Measurements from ENCODE around the gene ACSS1.
A peak's percentile ranks its signal among the peaks of the same experiment; 100 is the strongest.

ACSS1 gene

GRCh38 chr20:25058051-25058846, at the start of gene ACSS1:
ACSS1 (minus strand) TSS chr20:25058139; CDS start chr20:25058102, 37 bp downstream.
- TF ChIP-seq GATA1 (IDR thresholded peaks at IDR 0.05; ENCODE audit: low read depth, low read length): no peak
- peak; percentile 41 for TF ChIP-seq POLR2A (IDR thresholded peaks at IDR 0.05; ENCODE audit: low read length)
- peak; percentile 76 to 84 for DNase-seq

GRCh38 chr20:25103526-25103925, 45.6 kb upstream of the ACSS1 start:
- no peak for DNase-seq
- TF ChIP-seq GATA1 (IDR thresholded peaks at IDR 0.05; ENCODE audit: low read depth, low read length): no peak
- TF ChIP-seq POLR2A (IDR thresholded peaks at IDR 0.05; ENCODE audit: low read length): no peak

GRCh38 chr20:25100914-25101313, 43.0 kb upstream of the ACSS1 start:
- no peak for TF ChIP-seq POLR2A (IDR thresholded peaks at IDR 0.05; ENCODE audit: low read length)
- TF ChIP-seq GATA1 (IDR thresholded peaks at IDR 0.05; ENCODE audit: low read depth, low read length): no peak
- DNase-seq: no peak

GRCh38 chr20:25099601-25100140, 41.7 kb upstream of the ACSS1 start:
- DNase-seq: no peak

GRCh38 chr20:25097498-25097897, 39.6 kb upstream of the ACSS1 start:
- no peak for DNase-seq
- TF ChIP-seq GATA1 (IDR thresholded peaks at IDR 0.05; ENCODE audit: low read depth, low read length) (no peak), POLR2A (IDR thresholded peaks at IDR 0.05; ENCODE audit: low read length) (no peak)

More at GRCh38 chr20:25099601-25100140, 41.7 kb upstream of the ACSS1 start:
- TF ChIP-seq POLR2A (IDR thresholded peaks at IDR 0.05; ENCODE audit: low read length): no peak
- no peak for TF ChIP-seq GATA1 (IDR thresholded peaks at IDR 0.05; ENCODE audit: low read depth, low read length)

- TF ChIP-seq POLR2A (IDR thresholded peaks at IDR 0.05; ENCODE audit: low read length) (no peak), GATA1 (IDR thresholded peaks at IDR 0.05; ENCODE audit: low read depth, low read length) (no peak)
- no peak for DNase-seq
These were observed 32.8 kb upstream of the ACSS1 start for GRCh38 chr20:25090492-25091429.

GRCh38 chr20:25089662-25090061, 31.7 kb upstream of the ACSS1 start:
- TF ChIP-seq GATA1 (IDR thresholded peaks at IDR 0.05; ENCODE audit: low read depth, low read length): no peak
- no peak for TF ChIP-seq POLR2A (IDR thresholded peaks at IDR 0.05; ENCODE audit: low read length)
- no peak for DNase-seq

- no peak for TF ChIP-seq GATA1 (IDR thresholded peaks at IDR 0.05; ENCODE audit: low read depth, low read length)
- TF ChIP-seq POLR2A (IDR thresholded peaks at IDR 0.05; ENCODE audit: low read length): no peak
These were observed 31.2 kb upstream of the ACSS1 start for GRCh38 chr20:25089096-25089495.

GRCh38 chr20:25088267-25088666, 30.3 kb upstream of the ACSS1 start:
- TF ChIP-seq POLR2A (IDR thresholded peaks at IDR 0.05; ENCODE audit: low read length): no peak
- no peak for TF ChIP-seq GATA1 (IDR thresholded peaks at IDR 0.05; ENCODE audit: low read depth, low read length)
- DNase-seq: no peak

More at GRCh38 chr20:25089096-25089495, 31.2 kb upstream of the ACSS1 start:
- no peak for DNase-seq

- no peak for DNase-seq
These were observed 29.4 kb upstream of the ACSS1 start for GRCh38 chr20:25087186-25087929.

GRCh38 chr20:25085756-25086495, 28.0 kb upstream of the ACSS1 start:
- no peak for TF ChIP-seq POLR2A (IDR thresholded peaks at IDR 0.05; ENCODE audit: low read length)
- no peak for DNase-seq

More at GRCh38 chr20:25087186-25087929, 29.4 kb upstream of the ACSS1 start:
- TF ChIP-seq GATA1 (IDR thresholded peaks at IDR 0.05; ENCODE audit: low read depth, low read length) (no peak), POLR2A (IDR thresholded peaks at IDR 0.05; ENCODE audit: low read length) (no peak)

- TF ChIP-seq POLR2A (IDR thresholded peaks at IDR 0.05; ENCODE audit: low read length) (no peak), GATA1 (IDR thresholded peaks at IDR 0.05; ENCODE audit: low read depth, low read length) (no peak)
- no peak for DNase-seq
These were observed 26.8 kb upstream of the ACSS1 start for GRCh38 chr20:25084626-25085187.

Measured in erythroblast (primary cell).